Stimulated activated CD8-positive, alpha-beta memory T cell treated with anti-CD3 and anti-CD28 coated beads, Interleukin-15, amount 100 ng/mL, for 1 hour (primary cell): ENCODE measurements around the gene RPP38.

Experiments used
- DNase-seq: peaks from one replicate; pipeline ENCODE4 v3.0.0-alpha.2; 2020; ENCODE audit warnings: low read depth

The RPP38 gene

GRCh38 chr10:15152556-15152955 lies 55.4 kb downstream of the RPP38 start:
- no peak for DNase-seq
